Stimulated activated CD8-positive, alpha-beta memory T cell treated with anti-CD3 and anti-CD28 coated beads, Interleukin-4, amount 100 ng/mL, for 24 hours (primary cell): ENCODE data around the gene PLEKHA3.
"Not testable (repeated sequence)": the region's sequence is repeated elsewhere in the genome, so short reads cannot be mapped to it uniquely, and the experiment has no call there.

Experiments
- DNase-seq: peaks from one replicate; pipeline ENCODE4 v3.0.0-alpha.2; 2020; ENCODE audit warnings: low read depth

The PLEKHA3 gene

DNA sequence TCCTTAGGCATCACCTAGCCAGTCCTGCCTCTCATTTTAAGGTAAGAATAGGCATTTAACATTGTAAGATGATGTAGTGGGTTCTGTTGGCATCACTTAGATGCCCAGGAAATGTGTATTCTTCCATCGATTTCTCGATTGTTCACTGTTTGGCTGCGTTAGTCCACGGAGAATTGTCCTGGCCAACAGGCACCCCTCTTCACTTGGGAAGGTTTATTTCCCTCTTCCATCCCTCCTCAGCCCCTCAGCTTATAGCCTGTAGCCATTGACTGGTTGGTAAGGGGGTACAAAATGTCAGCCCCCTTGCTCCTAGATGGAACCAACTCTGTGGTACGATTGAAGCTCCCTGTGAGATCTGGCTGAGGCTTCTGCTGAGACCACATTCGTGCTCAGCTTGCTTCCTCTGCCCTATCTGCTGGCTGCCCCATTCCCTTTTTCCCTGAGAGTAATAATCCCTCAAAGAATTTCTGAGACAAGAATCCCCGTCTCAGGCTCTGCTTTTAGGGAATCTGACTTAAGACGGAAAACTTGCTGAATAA lies 43.4 kb downstream of the PLEKHA3 start:
- no peak for DNase-seq

GRCh38 chr2:178525010-178525409 lies 44.8 kb downstream of the PLEKHA3 start:
- not testable (repeated sequence) for DNase-seq

DNA sequence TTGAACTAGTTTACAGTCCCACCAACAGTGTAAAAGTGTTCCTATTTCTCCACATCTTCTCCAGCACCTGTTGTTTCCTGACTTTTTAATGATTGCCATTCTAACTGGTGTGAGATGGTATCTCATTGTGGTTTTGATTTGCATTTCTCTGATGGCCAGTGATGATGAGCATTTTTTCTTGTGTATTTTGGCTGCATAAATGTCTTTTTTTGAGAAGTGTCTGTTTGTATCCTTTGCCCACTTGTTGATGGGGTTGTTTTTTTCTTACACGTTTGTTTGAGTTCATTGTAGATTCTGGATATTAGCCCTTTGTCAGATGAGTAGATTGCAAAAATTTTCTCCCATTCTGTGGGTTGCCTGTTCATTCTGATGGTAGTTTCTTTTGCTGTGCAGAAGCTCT lies 45.2 kb downstream of the PLEKHA3 start:
- not testable (repeated sequence) for DNase-seq

- DNase-seq = no peak
Observed at GRCh38 chr2:178526256-178526655, 46.0 kb downstream of the PLEKHA3 start.

DNA sequence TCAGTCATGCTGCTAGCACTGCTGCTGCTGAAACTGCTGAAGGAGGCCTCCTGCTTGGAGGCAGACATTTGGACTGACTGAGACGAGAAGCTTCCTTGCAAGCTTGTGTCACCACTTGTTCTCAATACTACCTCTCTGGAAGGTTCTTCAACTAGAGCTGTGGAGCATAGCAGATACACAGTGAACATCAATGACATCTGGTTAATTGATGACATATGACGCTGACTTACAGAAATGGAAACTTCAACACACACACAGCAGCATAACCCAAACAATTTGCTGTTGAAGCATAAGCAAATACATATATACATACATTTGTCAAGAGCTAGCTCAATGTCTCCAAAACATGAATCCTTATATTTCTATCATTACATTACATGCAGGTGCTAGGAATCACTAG lies 47.3 kb downstream of the PLEKHA3 start:
- DNase-seq = no peak

GRCh38 chr2:178528647-178529046 lies 48.4 kb downstream of the PLEKHA3 start:
- no peak for DNase-seq

GRCh38 chr2:178529194-178529593 lies 48.9 kb downstream of the PLEKHA3 start:
- DNase-seq = no peak

GRCh38 chr2:178530131-178530530 lies 49.9 kb downstream of the PLEKHA3 start:
- no peak for DNase-seq

DNA sequence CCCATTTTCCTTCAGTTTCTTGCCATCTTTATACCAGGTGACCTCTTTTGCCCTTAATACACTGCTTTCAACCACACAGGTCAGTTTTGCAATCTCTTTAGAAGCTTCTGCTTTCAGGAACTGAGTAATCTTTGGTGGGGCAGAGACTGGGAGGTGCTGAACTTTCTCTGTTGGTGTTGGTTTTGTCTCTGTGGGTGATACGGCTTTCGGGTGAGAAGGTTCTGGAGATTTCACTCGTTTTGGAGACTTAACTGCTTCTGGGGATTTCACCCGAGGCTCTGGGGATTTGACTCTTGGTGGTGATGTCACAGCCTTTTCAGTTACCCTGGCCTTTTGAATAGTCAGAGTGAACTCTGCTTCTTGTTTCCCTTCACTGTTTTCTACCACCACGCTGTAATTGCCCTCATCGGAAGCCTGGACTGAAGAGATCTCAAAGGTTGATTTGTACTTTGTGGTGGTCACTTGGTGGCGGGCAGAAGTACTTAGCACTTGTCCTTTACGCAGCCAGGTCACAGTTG lies 50.4 kb downstream of the PLEKHA3 start:
- DNase-seq = no peak

GRCh38 chr2:178531168-178531567 lies 50.9 kb downstream of the PLEKHA3 start:
- no peak for DNase-seq

DNA sequence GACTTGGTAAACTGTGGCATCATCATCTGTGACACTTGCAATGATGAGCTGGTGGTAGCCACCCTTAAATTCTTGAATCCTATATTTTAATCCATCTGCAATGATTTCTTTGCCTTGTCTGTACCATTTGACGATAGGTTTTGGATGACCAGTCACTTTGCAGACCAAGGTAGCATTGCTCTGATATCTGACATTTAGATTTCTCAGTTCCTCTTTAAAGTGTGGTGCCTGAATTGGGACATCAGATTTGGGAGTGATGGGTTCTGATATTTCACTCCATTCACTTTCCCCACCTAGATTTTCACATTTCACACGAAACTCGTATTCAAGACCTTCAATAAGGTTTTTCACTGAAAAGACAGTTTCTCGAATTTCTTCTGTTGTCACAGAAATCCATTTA lies 55.8 kb downstream of the PLEKHA3 start:
- no peak for DNase-seq

- no peak for DNase-seq
Observed at GRCh38 chr2:178542161-178542560, 61.9 kb downstream of the PLEKHA3 start.

DNA sequence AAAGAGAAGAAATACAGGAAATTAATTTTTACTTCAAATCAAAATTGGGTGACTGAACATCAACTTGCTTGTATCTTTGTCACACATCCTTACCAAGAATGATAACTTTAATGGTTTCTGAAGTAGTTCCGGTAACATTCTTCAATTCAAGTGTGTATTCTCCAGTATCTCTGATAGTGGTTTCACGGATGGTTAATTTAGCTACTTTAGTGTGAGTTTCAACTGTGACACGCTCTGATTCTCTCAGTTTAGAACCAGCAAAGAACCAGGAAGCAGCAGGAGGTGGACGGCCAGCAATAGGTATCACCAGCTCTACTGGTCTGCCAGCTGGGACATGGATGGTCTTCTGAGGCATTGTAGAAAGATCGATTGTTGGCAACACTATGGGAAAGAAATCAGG lies 62.3 kb downstream of the PLEKHA3 start:
- DNase-seq = no peak

DNA sequence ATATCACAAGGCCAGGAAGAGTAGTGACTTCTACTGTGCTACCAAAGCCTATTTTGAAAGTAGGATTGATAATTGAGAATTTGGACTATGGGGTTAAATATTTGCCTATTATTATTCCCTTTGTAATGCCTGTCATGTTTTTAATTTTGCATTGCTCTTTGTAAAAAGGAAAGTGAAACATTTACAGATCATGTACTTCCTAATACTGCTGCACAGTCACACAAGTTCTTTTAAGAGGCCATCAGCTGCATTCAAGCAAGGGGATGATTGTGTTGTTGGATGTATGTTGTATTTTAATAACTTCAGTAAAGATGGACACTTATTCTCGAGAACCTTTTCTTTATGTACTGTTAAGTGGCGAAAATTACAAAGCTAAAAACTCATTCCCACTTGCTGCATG lies 70.1 kb downstream of the PLEKHA3 start:
- no peak for DNase-seq

GRCh38 chr2:178553047-178553446 lies 72.8 kb downstream of the PLEKHA3 start:
- DNase-seq = no peak
